Lower leg skin (tissue), 3 donors: Measurements from ENCODE around the gene DPP6.

Experiments
- CTCF ChIP-seq, 3 donors: fragments of 450-650 bp; IDR thresholded peaks; one replicate each; pipeline ENCODE4 v1.5.1; 2016; ENCODE audit warnings: antibody characterized with exemption in 3 of 3, mild to moderate bottlenecking in 3 of 3, moderate library complexity in 2 of 3
- POLR2A ChIP-seq, 2 donors: fragments of 450-650 bp; IDR thresholded peaks; one replicate each; pipeline ENCODE4 v1.6.1; 2016 to 2017; ENCODE audit warnings: antibody characterized with exemption in 2 of 2, mild to moderate bottlenecking in 1 of 2, moderate library complexity in 1 of 2

DNA sequence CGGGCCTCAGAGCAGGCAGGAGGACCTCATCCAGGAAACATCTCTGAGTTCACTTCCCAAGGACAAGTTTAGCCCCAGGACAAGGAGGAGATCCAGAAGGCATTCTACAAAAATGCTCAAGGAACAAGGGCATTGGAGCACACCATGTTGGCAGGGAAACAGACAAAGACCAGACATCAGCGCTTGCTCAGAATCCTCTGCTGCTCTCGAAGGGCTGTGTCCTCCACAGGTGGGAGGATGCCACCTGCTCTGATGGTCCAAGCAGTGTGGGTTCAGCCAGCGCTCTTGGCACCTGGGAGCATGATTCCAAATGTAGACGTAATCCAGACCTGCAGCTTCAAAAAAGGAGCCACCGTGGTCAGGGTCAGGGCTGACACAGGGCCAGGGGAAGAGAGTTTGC, 160.7 kb downstream of the DPP6 start:
- no peak for TF ChIP-seq CTCF (IDR thresholded peaks at IDR 0.05)
- no peak for TF ChIP-seq POLR2A (IDR thresholded peaks at IDR 0.05)
